ENCODE data around the gene CNIH2. TPM values are rescaled to one million over a fixed set of nuclear protein-coding genes. Genes with fewer than 3 reads are reported as not detected.
A peak's percentile ranks its signal among the peaks of the same experiment; 100 is the strongest.

Gene CNIH2
- total and polyA plus RNA-seq, 2 of the 13 experiments (the other 11 are each of a cell fraction or from before 2014, with no cell fraction given), result 0.60 to 0.69 TPM

GRCh38 chr11:66311965-66312548 lies 34.1 kb downstream of the CNIH2 start (continued):
- no peak for TF ChIP-seq ZNF142 (CRISPR knock-in tag; IDR thresholded peaks at IDR 0.05)
- 0 out of 2 replicates have a peak, but pooled peaks have one; percentile 2 for TF ChIP-seq FOXK1 (CRISPR knock-in tag; IDR thresholded peaks at IDR 0.05; ENCODE audit: borderline replicate concordance, low read depth)
- TF ChIP-seq ZNF101 (CRISPR knock-in tag; IDR thresholded peaks at IDR 0.05; ENCODE audit: borderline replicate concordance, low read depth), result no peak
- TF ChIP-seq KAT2B (IDR thresholded peaks at IDR 0.05; ENCODE audit: borderline replicate concordance, low read depth, low read length), result no peak
- TF ChIP-seq ZNF770 (CRISPR knock-in tag; IDR thresholded peaks at IDR 0.05), result no peak
- TF ChIP-seq PPARG (CRISPR knock-in tag; conservative IDR thresholded peaks at IDR 0.05), result no peak
- peak; percentile 70; the same call in 1 of the 2 replicates for TF ChIP-seq ZBTB38 (CRISPR knock-in tag; IDR thresholded peaks at IDR 0.05)
- TF ChIP-seq ZNF230 (CRISPR knock-in tag; IDR thresholded peaks at IDR 0.05), result peak; percentile 91
- TF ChIP-seq IRX3 (CRISPR knock-in tag; IDR thresholded peaks at IDR 0.05; ENCODE audit: borderline replicate concordance, low read depth), result 0 out of 2 replicates have a peak, but pooled peaks have one; percentile 41
- TF ChIP-seq PCBP2 (optimal IDR thresholded peaks at IDR 0.05; ENCODE audit: low read depth, low read length, poor library complexity, severe bottlenecking), result no peak
- TF ChIP-seq SMYD3 (CRISPR knock-in tag; IDR thresholded peaks at IDR 0.05), result no peak
- no peak for TF ChIP-seq ELF4 (CRISPR knock-in tag; IDR thresholded peaks at IDR 0.05; ENCODE audit: borderline replicate concordance)
- TF ChIP-seq ZBTB3 (CRISPR knock-in tag; IDR thresholded peaks at IDR 0.05; ENCODE audit: borderline replicate concordance, low read depth), result no peak; the same call in 1 of the 2 replicates
- no peak; the same call in 1 of the 2 replicates for TF ChIP-seq ZNF639 (CRISPR knock-in tag; conservative IDR thresholded peaks at IDR 0.05)
- peak; percentile 50; the same call in 1 of the 2 replicates for TF ChIP-seq MTA1 (CRISPR knock-in tag; IDR thresholded peaks at IDR 0.05; ENCODE audit: borderline replicate concordance)
- peak; percentile 79 for TF ChIP-seq TBX2 (CRISPR knock-in tag; IDR thresholded peaks at IDR 0.05; ENCODE audit: borderline replicate concordance)
- no peak for TF ChIP-seq ZNF816 (CRISPR knock-in tag; IDR thresholded peaks at IDR 0.05; ENCODE audit: borderline replicate concordance)
- peak; percentile 36; the same call in 1 of the 2 replicates for TF ChIP-seq MEIS2 (CRISPR knock-in tag; IDR thresholded peaks at IDR 0.05)
- no peak for TF ChIP-seq ZNF234 (CRISPR knock-in tag; conservative IDR thresholded peaks at IDR 0.05)

Data from HepG2 (cell line).